ENCODE results near the gene TRIM2.

TRIM2 gene

GRCh38 chr4:153369021-153369420 lies 164.8 kb downstream of the TRIM2 start:
- no peak for TF ChIP-seq CTCF (IDR thresholded peaks at IDR 0.05; ENCODE audit: low read depth, low read length, missing control alignments)
- H3K4me3 ChIP-seq (replicated peaks; ENCODE audit: low read depth, low read length): no peak overlapping the region
- DNase-seq (ENCODE audit: extremely low read depth, low read depth): no peak

GRCh38 chr4:153371701-153372234 lies 167.5 kb downstream of the TRIM2 start:
- TF ChIP-seq CTCF (IDR thresholded peaks at IDR 0.05; ENCODE audit: low read depth, low read length, missing control alignments): no peak
- H3K4me3 ChIP-seq (replicated peaks; ENCODE audit: low read depth, low read length): no peak overlapping the region
- DNase-seq (ENCODE audit: extremely low read depth, low read depth): no peak

GRCh38 chr4:153372967-153373562 lies 168.8 kb downstream of the TRIM2 start:
- H3K4me3 ChIP-seq (replicated peaks; ENCODE audit: low read depth, low read length): no peak overlapping the region
- no peak for DNase-seq (ENCODE audit: extremely low read depth, low read depth)
- no peak for TF ChIP-seq CTCF (IDR thresholded peaks at IDR 0.05; ENCODE audit: low read depth, low read length, missing control alignments)

- H3K4me3 ChIP-seq (replicated peaks; ENCODE audit: low read depth, low read length): no peak overlapping the region
- DNase-seq (ENCODE audit: extremely low read depth, low read depth): no peak
- TF ChIP-seq CTCF (IDR thresholded peaks at IDR 0.05; ENCODE audit: low read depth, low read length, missing control alignments): no peak
Observed at GRCh38 chr4:153374442-153374841, 170.2 kb downstream of the TRIM2 start.

GRCh38 chr4:153375303-153375702 lies 171.1 kb downstream of the TRIM2 start:
- no peak for DNase-seq (ENCODE audit: extremely low read depth, low read depth)
- no peak overlapping the region for H3K4me3 ChIP-seq (replicated peaks; ENCODE audit: low read depth, low read length)
- TF ChIP-seq CTCF (IDR thresholded peaks at IDR 0.05; ENCODE audit: low read depth, low read length, missing control alignments): no peak

- DNase-seq (ENCODE audit: extremely low read depth, low read depth): peak; percentile 25
- no peak overlapping the region for H3K4me3 ChIP-seq (replicated peaks; ENCODE audit: low read depth, low read length)
- TF ChIP-seq CTCF (IDR thresholded peaks at IDR 0.05; ENCODE audit: low read depth, low read length, missing control alignments): no peak
Observed at GRCh38 chr4:153383131-153383530, 178.9 kb downstream of the TRIM2 start.

GRCh38 chr4:153384160-153384559 lies 179.9 kb downstream of the TRIM2 start:
- no peak overlapping the region for H3K4me3 ChIP-seq (replicated peaks; ENCODE audit: low read depth, low read length)
- no peak for DNase-seq (ENCODE audit: extremely low read depth, low read depth)
- TF ChIP-seq CTCF (IDR thresholded peaks at IDR 0.05; ENCODE audit: low read depth, low read length, missing control alignments): no peak

All from HFF-Myc (cell line).